ENCODE measurements around the gene ST8SIA5.

The ST8SIA5 gene

GRCh38 chr18:46641917-46642316 lies 114.9 kb downstream of the ST8SIA5 start:
- DNase-seq (no peak), ATAC-seq (ENCODE audit: insufficient read depth, low read depth) (no peak)
- no peaks in the 10 kb centered on the region for H3K9me3 ChIP-seq (ENCODE audit: insufficient read depth, low read length, severe bottlenecking)
- no peak overlapping the region for H2AFZ ChIP-seq (ENCODE audit: low read depth, low read length)
- no peaks in the 10 kb centered on the region for H3K4me1 ChIP-seq (ENCODE audit: insufficient read depth, low read length)
- H3K4me2 ChIP-seq (ENCODE audit: insufficient read depth, low read length), result no peak overlapping the region
- H3K4me3 ChIP-seq (ENCODE audit: low read depth in 1 of 2, low read length in 2 of 2), result no peak overlapping the region
- H3K36me3 ChIP-seq (ENCODE audit: insufficient read depth, low read length), result no peaks in the 10 kb centered on the region
- H3K27ac ChIP-seq (ENCODE audit: low read length), result no peak overlapping the region
- H3K27me3 ChIP-seq (ENCODE audit: insufficient read depth, low read length, poor library complexity), result no peaks in the 10 kb centered on the region
- H3K79me2 ChIP-seq (ENCODE audit: insufficient read depth, low read length), result no peaks in the 10 kb centered on the region
- H3K9ac ChIP-seq (ENCODE audit: low read depth, low read length), result no peak overlapping the region
- H4K20me1 ChIP-seq (ENCODE audit: insufficient read depth, low read length), result no peaks in the 10 kb centered on the region
- TF ChIP-seq EZH2 (IDR thresholded peaks at IDR 0.05; ENCODE audit: borderline replicate concordance, low read depth, low read length, severe bottlenecking), result no peak
- no peak for TF ChIP-seq CTCF (IDR thresholded peaks at IDR 0.05; ENCODE audit: borderline replicate concordance, extremely low read depth, low read length, poor library complexity, severe bottlenecking)

- H2AFZ ChIP-seq (ENCODE audit: low read depth, low read length), result no peak overlapping the region
- no peak overlapping the region for H3K4me3 ChIP-seq (ENCODE audit: low read depth in 1 of 2, low read length in 2 of 2)
- no peaks in the 10 kb centered on the region for H3K9me3 ChIP-seq (ENCODE audit: insufficient read depth, low read length, severe bottlenecking)
- H3K4me1 ChIP-seq (ENCODE audit: insufficient read depth, low read length), result no peaks in the 10 kb centered on the region
- no peak overlapping the region for H3K9ac ChIP-seq (ENCODE audit: low read depth, low read length)
- no peaks in the 10 kb centered on the region for H3K79me2 ChIP-seq (ENCODE audit: insufficient read depth, low read length)
- no peaks in the 10 kb centered on the region for H4K20me1 ChIP-seq (ENCODE audit: insufficient read depth, low read length)
- H3K27me3 ChIP-seq (ENCODE audit: insufficient read depth, low read length, poor library complexity), result no peaks in the 10 kb centered on the region
- no peak for ATAC-seq (ENCODE audit: insufficient read depth, low read depth)
- DNase-seq, result no peak
- no peaks in the 10 kb centered on the region for H3K36me3 ChIP-seq (ENCODE audit: insufficient read depth, low read length)
- TF ChIP-seq CTCF (IDR thresholded peaks at IDR 0.05; ENCODE audit: borderline replicate concordance, extremely low read depth, low read length, poor library complexity, severe bottlenecking) (no peak), EZH2 (IDR thresholded peaks at IDR 0.05; ENCODE audit: borderline replicate concordance, low read depth, low read length, severe bottlenecking) (no peak)
- H3K4me2 ChIP-seq (ENCODE audit: insufficient read depth, low read length), result no peak overlapping the region
- H3K27ac ChIP-seq (ENCODE audit: low read length), result no peak overlapping the region
Measured at GRCh38 chr18:46639386-46639785, 117.5 kb downstream of the ST8SIA5 start.

GRCh38 chr18:46636040-46636630 lies 120.7 kb downstream of the ST8SIA5 start:
- H3K79me2 ChIP-seq (ENCODE audit: insufficient read depth, low read length), result no peaks in the 10 kb centered on the region
- H4K20me1 ChIP-seq (ENCODE audit: insufficient read depth, low read length), result no peaks in the 10 kb centered on the region
- no peaks in the 10 kb centered on the region for H3K4me1 ChIP-seq (ENCODE audit: insufficient read depth, low read length)
- no peak overlapping the region for H3K4me2 ChIP-seq (ENCODE audit: insufficient read depth, low read length)
- no peak overlapping the region for H2AFZ ChIP-seq (ENCODE audit: low read depth, low read length)
- H3K9ac ChIP-seq (ENCODE audit: low read depth, low read length), result no peak overlapping the region
- no peaks in the 10 kb centered on the region for H3K9me3 ChIP-seq (ENCODE audit: insufficient read depth, low read length, severe bottlenecking)
- no peaks in the 10 kb centered on the region for H3K36me3 ChIP-seq (ENCODE audit: insufficient read depth, low read length)
- no peak overlapping the region for H3K4me3 ChIP-seq (ENCODE audit: low read depth in 1 of 2, low read length in 2 of 2)
- ATAC-seq (ENCODE audit: insufficient read depth, low read depth), result no peak
- TF ChIP-seq CTCF (IDR thresholded peaks at IDR 0.05; ENCODE audit: borderline replicate concordance, extremely low read depth, low read length, poor library complexity, severe bottlenecking) (no peak), EZH2 (IDR thresholded peaks at IDR 0.05; ENCODE audit: borderline replicate concordance, low read depth, low read length, severe bottlenecking) (no peak)
- no peak overlapping the region for H3K27ac ChIP-seq (ENCODE audit: low read length)
- no peaks in the 10 kb centered on the region for H3K27me3 ChIP-seq (ENCODE audit: insufficient read depth, low read length, poor library complexity)
- DNase-seq, result no peak
